ENCODE results near the gene GMEB2.
"Not testable (repeated sequence)": the region's sequence is repeated elsewhere in the genome, so short reads cannot be mapped to it uniquely, and the experiment has no call there.

Gene GMEB2

DNA sequence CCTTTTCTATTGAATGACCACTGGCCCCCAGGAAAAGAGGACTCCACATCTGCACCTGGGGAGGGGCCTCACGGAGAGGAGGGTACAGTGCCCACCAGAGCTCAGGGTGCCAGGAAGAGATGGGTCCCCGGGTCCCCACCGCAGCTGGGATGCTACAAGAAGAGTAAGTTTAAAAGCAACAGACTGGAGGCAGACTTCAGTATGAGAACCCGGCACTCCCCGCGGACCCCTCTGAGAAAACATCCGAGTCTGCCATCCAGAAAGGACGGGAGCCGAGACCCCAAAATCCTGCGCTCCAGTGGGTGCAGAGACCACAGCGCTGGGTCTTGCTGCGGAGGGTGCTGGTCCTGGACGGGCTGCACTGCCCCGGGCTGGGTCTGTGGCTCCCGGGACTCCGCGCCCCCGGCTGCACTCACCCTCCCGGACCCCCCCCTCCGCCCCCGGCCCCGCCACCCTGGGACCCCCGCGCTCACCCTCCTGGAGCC lies 53.2 kb downstream of the GMEB2 start:
- DNase-seq (ENCODE audit: low read depth in 2 of 2, low spot score in 1 of 2), result no peak

DNA sequence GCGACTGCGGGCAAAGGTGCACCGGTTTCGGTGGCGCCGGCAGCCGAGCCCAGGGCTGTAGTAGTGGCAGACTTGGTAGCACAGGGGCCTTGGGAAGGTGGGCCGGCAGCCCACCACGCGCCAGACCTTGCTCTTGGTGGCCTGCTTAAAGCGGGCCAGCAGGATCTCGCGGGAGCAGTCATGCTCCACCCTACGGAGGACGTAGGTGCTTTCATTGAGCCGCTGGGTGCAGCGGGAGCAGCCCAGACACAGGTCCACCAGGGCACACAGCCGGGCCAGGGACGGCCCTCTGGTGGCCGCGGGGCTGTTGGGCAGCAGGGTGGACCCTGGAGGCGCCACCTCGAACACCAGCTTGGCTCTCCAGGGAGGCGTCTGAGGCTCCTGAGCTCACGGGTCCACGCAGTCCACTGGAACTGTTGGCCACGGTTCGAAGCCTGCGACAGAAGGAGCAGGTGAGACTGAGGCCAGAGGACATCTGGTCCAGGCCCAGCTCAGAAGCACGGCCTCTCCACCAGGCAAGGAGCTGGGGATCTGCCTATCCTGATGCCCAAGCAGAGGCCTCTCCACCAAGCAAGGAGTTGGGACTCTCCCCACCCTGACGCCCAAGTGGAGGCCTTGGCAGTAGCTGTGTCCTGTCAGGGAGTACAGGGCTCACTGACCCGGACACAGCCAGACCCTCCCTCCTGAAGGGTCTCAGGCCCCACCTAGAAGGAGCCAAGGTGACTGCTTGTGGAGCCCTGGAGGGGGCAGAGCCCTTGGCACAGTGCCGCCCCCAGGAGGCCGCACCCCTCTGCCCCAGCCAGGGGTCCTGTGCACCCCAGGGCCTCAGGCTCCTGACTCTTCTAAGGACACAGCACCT lies 53.9 kb downstream of the GMEB2 start:
- no peak for DNase-seq (ENCODE audit: low read depth in 2 of 2, low spot score in 1 of 2)

DNA sequence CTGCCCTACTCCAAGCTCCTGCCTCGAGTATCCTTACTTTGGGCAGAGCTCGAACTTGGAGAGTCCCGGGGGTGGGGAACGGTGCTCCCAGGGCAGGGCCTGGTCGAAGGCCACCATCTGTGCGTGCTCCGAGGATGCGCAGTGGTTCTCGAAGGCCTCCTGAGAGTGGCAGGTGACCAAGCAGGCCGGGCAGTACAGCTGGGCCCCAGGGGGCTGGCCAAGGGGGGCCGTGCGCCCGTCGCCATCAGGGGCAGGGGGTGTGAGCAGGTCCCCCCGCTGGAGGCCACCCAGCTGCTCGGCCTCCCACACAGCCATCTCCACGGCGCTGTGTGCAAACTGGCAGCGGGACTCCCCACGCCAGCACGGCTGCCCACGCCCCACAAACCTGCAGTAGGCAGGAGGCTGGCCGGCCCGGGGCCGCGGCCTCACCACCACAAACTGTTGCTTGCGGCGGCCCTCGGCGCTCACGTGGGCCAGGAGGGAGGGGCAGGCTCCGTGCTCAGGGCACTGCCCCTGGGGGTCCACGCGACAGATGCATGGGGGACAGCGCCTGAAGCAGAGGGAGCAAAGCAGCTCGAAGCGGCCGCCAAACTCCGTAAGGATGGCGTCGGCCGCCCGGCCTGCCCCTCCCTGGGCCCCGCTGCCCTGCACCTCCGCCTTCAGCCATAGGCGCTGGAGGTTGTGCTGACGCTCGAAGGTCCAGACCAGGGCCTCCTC lies 54.7 kb downstream of the GMEB2 start:
- DNase-seq (ENCODE audit: low read depth in 2 of 2, low spot score in 1 of 2), result no peak

GRCh38 chr20:63571087-63571478 lies 55.8 kb downstream of the GMEB2 start:
- DNase-seq (ENCODE audit: low read depth in 2 of 2, low spot score in 1 of 2), result not testable (repeated sequence)

- DNase-seq (ENCODE audit: low read depth in 2 of 2, low spot score in 1 of 2), result no peak
Measured at GRCh38 chr20:63570281-63571086, 56.4 kb downstream of the GMEB2 start.

DNA sequence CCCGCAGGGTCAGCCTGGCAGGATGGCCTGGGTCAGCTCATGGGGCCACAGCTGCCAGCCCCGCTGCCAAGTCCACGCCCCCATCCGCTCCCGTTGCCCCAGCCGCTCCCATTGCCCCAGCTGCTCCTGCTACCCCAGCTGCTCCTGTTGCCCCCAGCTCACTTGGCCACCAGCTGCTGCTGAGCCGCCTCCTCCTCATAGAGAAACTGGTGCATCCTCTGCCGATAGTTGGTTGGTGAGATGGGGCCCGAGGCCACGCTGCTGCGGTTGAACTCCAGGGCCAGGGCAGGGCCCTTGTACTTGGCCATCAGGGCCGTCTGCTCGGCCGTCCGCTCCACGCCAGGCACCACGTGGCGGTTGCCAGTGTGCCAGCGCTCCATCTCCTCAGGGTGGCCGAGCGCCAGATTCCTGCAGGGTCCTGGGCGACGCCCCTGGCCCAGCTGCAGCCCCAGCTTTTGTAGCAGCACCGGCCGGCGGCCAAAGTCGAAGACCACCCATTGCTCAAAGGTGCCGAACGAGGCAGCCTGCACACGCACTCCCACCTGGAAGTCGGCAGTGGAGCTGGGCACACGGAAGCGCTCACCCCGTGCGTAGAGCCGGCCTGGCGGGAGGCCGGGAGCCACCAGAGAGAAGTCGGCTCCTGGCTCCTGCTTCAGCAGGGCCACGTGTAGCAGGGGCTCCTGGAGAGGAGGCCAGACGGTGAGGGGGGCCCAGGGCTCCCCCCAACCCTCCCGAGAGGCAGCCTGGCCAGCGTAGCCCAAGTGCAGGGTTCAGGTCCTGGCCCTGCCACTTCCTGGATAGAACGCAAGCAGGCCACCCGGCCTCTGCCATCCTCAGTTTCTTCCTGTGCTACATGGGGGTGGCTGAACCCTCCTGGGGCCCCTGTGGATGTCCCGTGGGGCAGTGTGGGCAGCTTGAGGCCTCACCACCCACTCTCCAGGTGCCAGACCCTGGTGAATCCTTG lies 57.6 kb downstream of the GMEB2 start:
- no peak for DNase-seq (ENCODE audit: low read depth in 2 of 2, low spot score in 1 of 2)

DNA sequence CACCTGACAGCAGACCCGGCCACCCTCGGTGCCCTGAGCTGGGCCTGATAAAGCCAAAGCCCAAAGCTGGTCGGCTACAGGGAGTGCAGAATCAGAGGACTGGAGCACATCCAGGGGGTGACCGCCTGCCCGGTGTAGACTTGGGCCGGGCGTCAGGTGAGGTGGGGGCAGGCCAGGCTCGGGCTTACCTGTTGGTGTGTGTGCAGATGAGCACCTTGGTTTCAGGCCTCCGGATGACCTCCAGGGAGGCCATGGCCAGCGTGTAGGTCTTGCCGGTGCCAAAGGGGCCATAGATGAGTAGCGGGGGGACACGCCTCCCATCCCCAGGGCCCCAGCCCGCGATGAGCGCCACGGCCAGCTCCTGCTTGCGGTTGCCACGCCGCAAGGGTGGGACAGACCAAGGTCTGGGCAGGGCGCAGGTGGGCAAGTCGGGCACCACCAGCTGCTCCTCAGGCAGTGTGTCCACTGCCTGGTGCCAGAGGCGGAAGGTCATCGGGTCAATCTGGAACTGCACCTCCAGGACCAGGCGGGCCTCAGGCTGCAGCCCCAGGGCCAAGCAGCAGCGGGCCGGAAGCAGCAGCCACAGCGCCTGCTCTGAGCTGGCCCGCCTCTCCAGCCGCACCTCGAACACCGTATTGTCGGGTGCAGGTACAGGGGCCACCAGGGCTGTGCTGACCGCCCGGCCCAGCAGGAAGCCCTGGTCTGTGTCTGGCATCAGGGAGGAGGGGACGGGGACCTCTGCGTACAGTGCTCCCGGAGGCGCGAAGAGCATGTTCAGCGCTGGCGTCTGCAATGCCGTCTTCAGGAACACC lies 58.5 kb downstream of the GMEB2 start:
- no peak for DNase-seq (ENCODE audit: low read depth in 2 of 2, low spot score in 1 of 2)

GRCh38 chr20:63567386-63568169 lies 59.3 kb downstream of the GMEB2 start:
- DNase-seq (ENCODE audit: low read depth in 2 of 2, low spot score in 1 of 2), result peak in 1 of 2 donors; percentile 32

DNA sequence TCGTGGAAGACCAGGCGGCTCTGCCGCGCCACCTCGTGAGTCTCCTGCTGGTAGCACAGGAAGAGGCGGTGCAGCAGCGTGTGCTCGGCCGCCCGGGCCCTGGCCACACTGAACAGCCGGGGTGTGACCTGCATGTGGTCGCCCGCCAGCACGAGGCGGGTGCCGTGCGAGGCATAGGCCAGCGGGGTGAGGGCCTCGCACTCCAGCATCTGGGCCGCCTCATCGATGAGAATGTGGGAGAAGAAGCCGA lies 59.8 kb downstream of the GMEB2 start:
- DNase-seq (ENCODE audit: low read depth in 2 of 2, low spot score in 1 of 2), result no peak

DNA sequence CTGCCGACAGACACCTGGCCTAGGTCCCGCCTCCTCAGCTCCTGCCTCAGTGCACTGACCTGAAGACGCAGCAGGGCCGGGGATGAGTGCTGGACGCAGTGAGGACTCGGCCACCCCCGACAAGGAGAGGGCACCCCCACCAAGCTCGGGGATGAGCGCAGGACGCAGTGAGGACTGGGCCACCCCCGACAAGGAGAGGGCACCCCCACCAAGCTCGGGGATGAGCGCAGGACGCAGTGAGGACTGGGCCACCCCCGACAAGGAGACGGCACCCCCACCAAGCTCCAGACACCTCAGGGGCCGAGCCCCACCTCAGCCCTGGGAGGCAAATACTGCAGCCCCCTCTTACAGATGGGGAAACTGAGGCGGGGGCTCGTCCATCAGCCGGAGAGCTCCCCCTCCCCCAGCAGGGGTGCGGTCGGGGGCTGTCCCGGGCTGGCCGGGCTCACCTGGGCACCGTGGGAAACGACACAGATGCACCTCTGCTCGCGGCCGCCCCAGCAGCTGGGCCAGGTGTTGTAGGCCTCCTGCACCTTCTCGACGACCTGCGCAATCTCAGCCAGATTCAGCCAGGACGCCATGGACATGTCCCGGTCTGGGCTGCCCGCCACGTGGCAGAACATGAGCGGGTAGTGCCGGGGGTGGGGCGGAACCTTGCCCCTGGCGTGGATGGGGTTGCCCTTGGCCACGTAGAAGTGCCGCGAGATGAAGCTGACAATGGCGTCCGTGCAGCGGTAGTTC lies 60.3 kb downstream of the GMEB2 start:
- DNase-seq (ENCODE audit: low read depth in 2 of 2, low spot score in 1 of 2), result no peak

GRCh38 chr20:63565699-63566335 lies 61.1 kb downstream of the GMEB2 start:
- DNase-seq (ENCODE audit: low read depth in 2 of 2, low spot score in 1 of 2), result no peak

GRCh38 chr20:63565021-63565698 lies 61.7 kb downstream of the GMEB2 start:
- DNase-seq (ENCODE audit: low read depth in 2 of 2, low spot score in 1 of 2), result no peak

- DNase-seq (ENCODE audit: low read depth in 2 of 2, low spot score in 1 of 2), result no peak
Measured at GRCh38 chr20:63564036-63564810, 62.7 kb downstream of the GMEB2 start.

GRCh38 chr20:63563225-63563935 lies 63.5 kb downstream of the GMEB2 start:
- no peak for DNase-seq (ENCODE audit: low read depth in 2 of 2, low spot score in 1 of 2)

- DNase-seq (ENCODE audit: low read depth in 2 of 2, low spot score in 1 of 2), result no peak
Measured at GRCh38 chr20:63562461-63563224, 64.3 kb downstream of the GMEB2 start.
